Duodenal mucosa (tissue), 2 donors: ENCODE data around the gene PSPC1.
"Not testable (repeated sequence)": the region's sequence is repeated elsewhere in the genome, so short reads cannot be mapped to it uniquely, and the experiment has no call there.

Experiments
- H3K27ac ChIP-seq: one replicate; pipeline ENCODE4 v1.7.0; 2013; ENCODE audit warnings: low read depth, low read length
- H3K27me3 ChIP-seq, 2 donors: one replicate each; pipeline ENCODE4 v1.7.0; 2013; ENCODE audit warnings: low read length in 2 of 2, control low read depth in 1 of 2; ENCODE audit not compliant: insufficient read depth in 2 of 2, control insufficient read depth in 1 of 2
- H3K36me3 ChIP-seq, 2 donors: one replicate each; pipeline ENCODE4 v1.7.0; 2013; ENCODE audit warnings: low read length in 2 of 2, control low read depth in 1 of 2; ENCODE audit not compliant: insufficient read depth in 2 of 2, control insufficient read depth in 1 of 2
- H3K4me1 ChIP-seq, 2 donors: one replicate each; pipeline ENCODE4 v1.7.0; 2013; ENCODE audit warnings: low read length in 2 of 2, control low read depth in 1 of 2; ENCODE audit not compliant: insufficient read depth in 2 of 2, control insufficient read depth in 1 of 2
- H3K4me3 ChIP-seq, 2 donors: one replicate each; pipeline ENCODE4 v1.7.0; 2013; ENCODE audit warnings: low read length in 2 of 2, low read depth in 1 of 2
- H3K9ac ChIP-seq, 2 donors: one replicate each; pipeline ENCODE4 v1.7.0; 2013; ENCODE audit warnings: low read length in 2 of 2, low read depth in 1 of 2
- H3K9me3 ChIP-seq, 2 donors: one replicate each; pipeline ENCODE4 v1.7.0; 2013; ENCODE audit warnings: low read length in 2 of 2, control low read depth in 1 of 2; ENCODE audit not compliant: control insufficient read depth in 1 of 2

PSPC1 gene

GRCh38 chr13:19795956-19796355 lies 13.2 kb upstream of the PSPC1 start:
- H3K9ac ChIP-seq = no peak overlapping the region
- H3K27me3 ChIP-seq = no peaks in the 10 kb centered on the region
- H3K9me3 ChIP-seq = no peaks in the 10 kb centered on the region
- no peaks in the 10 kb centered on the region for H3K4me1 ChIP-seq
- H3K36me3 ChIP-seq = no peaks in the 10 kb centered on the region
- H3K27ac ChIP-seq = no peak overlapping the region
- no peak overlapping the region for H3K4me3 ChIP-seq

GRCh38 chr13:19794631-19795030 lies 11.9 kb upstream of the PSPC1 start:
- Histone ChIP-seq H3K36me3 (no peaks in the 10 kb centered on the region), H3K4me3 (no peak overlapping the region), H3K27ac (no peak overlapping the region), H3K9ac (no peak overlapping the region), H3K27me3 (no peaks in the 10 kb centered on the region), H3K9me3 (no peaks in the 10 kb centered on the region), H3K4me1 (no peaks in the 10 kb centered on the region)

- H3K4me1 ChIP-seq = no peaks in the 10 kb centered on the region
- H3K9ac ChIP-seq = no peak overlapping the region
- no peaks in the 10 kb centered on the region for H3K36me3 ChIP-seq
- no peaks in the 10 kb centered on the region for H3K9me3 ChIP-seq
- no peak overlapping the region for H3K27ac ChIP-seq
- H3K27me3 ChIP-seq = no peaks in the 10 kb centered on the region
- no peak overlapping the region for H3K4me3 ChIP-seq
These were observed 9.3 kb upstream of the PSPC1 start for GRCh38 chr13:19791953-19792537.

- Histone ChIP-seq H3K27ac (peak overlapping the region; percentile 94), H3K4me3 (peak overlapping the region; percentile 99), H3K27me3 (no peaks in the 10 kb centered on the region), H3K9me3 (no peaks in the 10 kb centered on the region), H3K4me1 (no peaks in the 10 kb centered on the region), H3K9ac (peak overlapping the region; percentile 96 to 100), H3K36me3 (no peaks in the 10 kb centered on the region)
These were observed 557 bp downstream of the PSPC1 start for GRCh38 chr13:19782049-19782726.

GRCh38 chr13:19781526-19781925 lies 1.2 kb downstream of the PSPC1 start:
- Histone ChIP-seq H3K9me3 (no peaks in the 10 kb centered on the region), H3K4me1 (no peaks in the 10 kb centered on the region)

GRCh38 chr13:19780753-19781418 lies 1.9 kb downstream of the PSPC1 start:
- Histone ChIP-seq H3K9ac (peak overlapping the region in 1 of 2 donors; percentile 96), H3K4me3 (peak overlapping the region; percentile 99)
- H3K4me1 ChIP-seq, H3K27ac ChIP-seq, H3K9me3 ChIP-seq, H3K27me3 ChIP-seq, H3K36me3 ChIP-seq: not testable (repeated sequence)

More at GRCh38 chr13:19781526-19781925, 1.2 kb downstream of the PSPC1 start:
- H3K4me3 ChIP-seq = peak overlapping the region; percentile 99
- no peaks in the 10 kb centered on the region for H3K27me3 ChIP-seq
- H3K27ac ChIP-seq = no peak overlapping the region
- peak overlapping the region; percentile 96 to 100 for H3K9ac ChIP-seq
- H3K36me3 ChIP-seq = no peaks in the 10 kb centered on the region

GRCh38 chr13:19772306-19772705 lies 10.4 kb downstream of the PSPC1 start:
- Histone ChIP-seq H3K27me3 (no peaks in the 10 kb centered on the region), H3K27ac (no peak overlapping the region), H3K9me3 (no peaks in the 10 kb centered on the region), H3K36me3 (peaks cover 9 to 28% of the 10 kb centered on the region in 2 donors), H3K9ac (no peak overlapping the region), H3K4me3 (no peak overlapping the region), H3K4me1 (no peaks in the 10 kb centered on the region)

- Histone ChIP-seq H3K4me1 (peaks cover 3 to 6% of the 10 kb centered on the region in 2 donors), H3K9ac (no peak overlapping the region), H3K4me3 (no peak overlapping the region)
These were observed 12.9 kb downstream of the PSPC1 start for GRCh38 chr13:19769854-19770253.

GRCh38 chr13:19767966-19768365 lies 14.8 kb downstream of the PSPC1 start:
- H3K36me3 ChIP-seq = peaks cover 9 to 38% of the 10 kb centered on the region in 2 donors
- H3K4me3 ChIP-seq = no peak overlapping the region
- no peak overlapping the region for H3K27ac ChIP-seq
- peaks cover 3 to 6% of the 10 kb centered on the region in 2 donors for H3K4me1 ChIP-seq
- no peaks in the 10 kb centered on the region for H3K9me3 ChIP-seq
- no peak overlapping the region for H3K9ac ChIP-seq
- H3K27me3 ChIP-seq = no peaks in the 10 kb centered on the region

More at GRCh38 chr13:19769854-19770253, 12.9 kb downstream of the PSPC1 start:
- Histone ChIP-seq H3K9me3 (no peaks in the 10 kb centered on the region), H3K27me3 (no peaks in the 10 kb centered on the region), H3K36me3 (peaks cover 9 to 31% of the 10 kb centered on the region in 2 donors), H3K27ac (no peak overlapping the region)

GRCh38 chr13:19766591-19766990 lies 16.2 kb downstream of the PSPC1 start:
- H3K9ac ChIP-seq = no peak overlapping the region

More at GRCh38 chr13:19766591-19766990, 16.2 kb downstream of the PSPC1 start:
- Histone ChIP-seq H3K9me3 (no peaks in the 10 kb centered on the region), H3K27ac (no peak overlapping the region), H3K4me3 (no peak overlapping the region), H3K36me3 (peaks cover 1 to 36% of the 10 kb centered on the region in 2 donors), H3K27me3 (no peaks in the 10 kb centered on the region), H3K4me1 (peaks cover 6 to 7% of the 10 kb centered on the region in 2 donors)
